GM12872 (cell line): Measurements from ENCODE around the gene NEMP1.

Experiments
- TF ChIP-seq, protein P1 (sequence below): IDR thresholded peaks from 3 replicates; pipeline ENCODE4 v1.5.1; 2011; ENCODE audit warnings: low read depth, mild to moderate bottlenecking, low read length, moderate library complexity; ENCODE audit not compliant: insufficient read depth

Gene NEMP1

DNA sequence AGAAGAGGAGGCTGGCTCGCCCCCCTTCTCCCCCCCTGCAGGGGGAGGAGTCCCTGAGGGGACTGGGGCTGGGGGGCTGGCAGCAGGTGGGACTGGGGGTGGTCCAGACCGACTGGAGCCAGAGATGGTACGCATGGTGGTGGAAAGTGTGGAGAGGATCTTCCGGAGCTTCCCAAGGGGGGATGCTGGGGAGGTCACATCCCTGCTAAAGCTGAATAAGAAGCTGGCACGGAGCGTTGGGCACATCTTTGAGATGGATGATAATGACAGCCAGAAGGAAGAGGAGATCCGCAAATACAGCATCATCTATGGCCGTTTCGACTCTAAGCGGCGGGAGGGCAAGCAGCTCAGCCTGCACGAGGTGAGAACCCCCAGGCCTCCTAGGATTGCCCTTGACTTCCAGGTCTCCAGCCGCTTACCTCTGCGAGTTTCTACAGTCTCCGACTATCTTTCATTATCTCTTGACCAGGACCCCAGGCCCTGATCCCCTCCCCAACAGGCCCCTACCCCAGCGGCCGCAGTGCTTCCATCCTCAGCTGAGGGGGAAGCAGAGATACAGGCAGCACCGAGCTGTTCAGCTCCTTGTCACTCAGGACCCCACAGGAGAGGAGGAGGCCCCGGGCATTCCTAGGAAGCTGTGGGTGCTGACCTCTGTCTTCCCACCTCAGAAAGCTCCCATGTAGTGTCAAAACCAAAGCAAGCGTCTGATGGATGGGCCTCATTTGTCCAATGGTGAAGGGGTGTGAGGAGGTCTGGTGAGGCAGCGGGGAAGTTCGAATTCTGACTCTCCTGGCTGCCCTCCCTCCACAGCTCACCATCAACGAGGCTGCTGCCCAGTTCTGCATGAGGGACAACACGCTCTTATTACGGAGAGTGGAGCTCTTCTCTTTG is 13.3 kb upstream of the NEMP1 start:
- TF ChIP-seq, protein P1, sequence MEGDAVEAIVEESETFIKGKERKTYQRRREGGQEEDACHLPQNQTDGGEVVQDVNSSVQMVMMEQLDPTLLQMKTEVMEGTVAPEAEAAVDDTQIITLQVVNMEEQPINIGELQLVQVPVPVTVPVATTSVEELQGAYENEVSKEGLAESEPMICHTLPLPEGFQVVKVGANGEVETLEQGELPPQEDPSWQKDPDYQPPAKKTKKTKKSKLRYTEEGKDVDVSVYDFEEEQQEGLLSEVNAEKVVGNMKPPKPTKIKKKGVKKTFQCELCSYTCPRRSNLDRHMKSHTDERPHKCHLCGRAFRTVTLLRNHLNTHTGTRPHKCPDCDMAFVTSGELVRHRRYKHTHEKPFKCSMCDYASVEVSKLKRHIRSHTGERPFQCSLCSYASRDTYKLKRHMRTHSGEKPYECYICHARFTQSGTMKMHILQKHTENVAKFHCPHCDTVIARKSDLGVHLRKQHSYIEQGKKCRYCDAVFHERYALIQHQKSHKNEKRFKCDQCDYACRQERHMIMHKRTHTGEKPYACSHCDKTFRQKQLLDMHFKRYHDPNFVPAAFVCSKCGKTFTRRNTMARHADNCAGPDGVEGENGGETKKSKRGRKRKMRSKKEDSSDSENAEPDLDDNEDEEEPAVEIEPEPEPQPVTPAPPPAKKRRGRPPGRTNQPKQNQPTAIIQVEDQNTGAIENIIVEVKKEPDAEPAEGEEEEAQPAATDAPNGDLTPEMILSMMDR, result no peak

DNA sequence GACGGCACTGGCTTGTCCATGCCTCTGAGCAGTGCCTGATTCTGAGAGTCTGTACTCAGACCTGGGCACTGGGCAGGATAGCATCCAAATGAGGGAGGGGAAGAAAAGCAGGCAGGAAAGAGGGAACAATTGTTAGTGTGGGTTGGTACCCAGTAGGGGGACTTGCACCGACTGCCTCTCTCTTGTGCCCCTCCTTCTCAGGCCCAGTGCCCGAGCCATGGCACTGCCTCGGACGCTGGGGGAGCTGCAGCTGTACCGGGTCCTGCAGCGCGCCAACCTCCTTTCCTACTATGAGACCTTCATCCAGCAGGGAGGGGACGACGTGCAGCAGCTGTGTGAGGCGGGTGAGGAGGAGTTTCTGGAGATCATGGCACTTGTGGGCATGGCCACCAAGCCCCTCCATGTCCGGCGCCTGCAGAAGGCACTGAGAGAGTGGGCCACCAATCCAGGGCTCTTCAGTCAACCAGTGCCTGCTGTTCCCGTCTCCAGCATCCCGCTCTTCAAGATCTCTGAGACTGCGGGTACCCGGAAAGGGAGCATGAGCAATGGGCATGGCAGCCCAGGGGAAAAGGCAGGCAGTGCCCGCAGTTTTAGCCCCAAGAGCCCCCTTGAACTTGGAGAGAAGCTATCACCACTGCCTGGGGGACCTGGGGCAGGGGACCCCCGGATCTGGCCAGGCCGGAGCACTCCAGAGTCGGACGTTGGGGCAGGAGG is 12.5 kb upstream of the NEMP1 start:
- TF ChIP-seq, protein P1, result no peak

- TF ChIP-seq, protein P1, result no peak
These were observed 11.9 kb upstream of the NEMP1 start for GRCh38 chr12:57090490-57090889.

DNA sequence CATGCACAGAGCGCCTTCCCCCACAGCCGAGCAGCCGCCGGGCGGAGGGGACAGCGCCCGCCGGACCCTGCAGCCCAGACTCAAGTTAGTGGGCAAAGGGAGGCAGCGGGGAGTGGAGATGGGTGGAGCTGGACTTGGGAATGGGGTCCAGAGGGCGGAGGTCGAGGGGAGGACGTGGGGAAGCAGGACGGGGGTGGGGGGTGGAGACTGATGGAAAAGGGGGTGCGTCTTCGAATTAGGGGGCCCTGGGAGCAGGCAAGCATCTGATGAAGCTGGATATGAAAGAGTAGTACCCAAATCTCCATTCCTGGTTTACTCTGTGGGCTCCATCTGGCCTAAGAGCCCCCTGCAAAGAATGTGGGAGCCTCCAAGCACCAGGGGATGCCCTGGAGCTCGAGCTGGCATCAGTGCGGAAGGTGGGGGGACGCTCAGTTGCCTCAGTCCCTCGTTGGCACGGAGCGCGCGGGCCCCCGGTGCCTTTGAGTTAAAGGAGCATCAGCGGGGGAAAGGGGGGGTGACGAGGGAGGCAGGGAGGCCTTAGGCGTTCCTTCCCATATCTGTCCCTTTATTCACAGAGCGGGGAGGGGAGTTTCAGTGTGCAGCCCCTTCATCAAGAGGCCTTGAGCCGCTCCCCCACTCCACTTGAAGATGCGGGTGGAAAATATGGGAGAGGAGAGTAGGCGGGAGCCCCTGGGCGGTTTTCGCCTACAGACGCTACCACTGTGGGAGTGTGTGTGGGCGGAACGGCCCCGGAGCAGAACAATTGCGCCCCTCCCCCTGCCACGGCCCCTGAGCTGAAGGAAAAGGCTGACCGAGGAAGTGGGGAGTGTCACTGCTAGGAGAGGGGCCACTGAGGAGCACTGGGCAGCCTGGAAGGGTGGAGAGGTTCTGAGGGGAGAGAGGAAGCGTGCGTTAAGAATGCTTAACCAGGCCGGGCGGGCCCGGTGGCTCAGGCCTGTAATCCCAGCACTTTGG is 11.0 kb upstream of the NEMP1 start:
- TF ChIP-seq, protein P1, result no peak

DNA sequence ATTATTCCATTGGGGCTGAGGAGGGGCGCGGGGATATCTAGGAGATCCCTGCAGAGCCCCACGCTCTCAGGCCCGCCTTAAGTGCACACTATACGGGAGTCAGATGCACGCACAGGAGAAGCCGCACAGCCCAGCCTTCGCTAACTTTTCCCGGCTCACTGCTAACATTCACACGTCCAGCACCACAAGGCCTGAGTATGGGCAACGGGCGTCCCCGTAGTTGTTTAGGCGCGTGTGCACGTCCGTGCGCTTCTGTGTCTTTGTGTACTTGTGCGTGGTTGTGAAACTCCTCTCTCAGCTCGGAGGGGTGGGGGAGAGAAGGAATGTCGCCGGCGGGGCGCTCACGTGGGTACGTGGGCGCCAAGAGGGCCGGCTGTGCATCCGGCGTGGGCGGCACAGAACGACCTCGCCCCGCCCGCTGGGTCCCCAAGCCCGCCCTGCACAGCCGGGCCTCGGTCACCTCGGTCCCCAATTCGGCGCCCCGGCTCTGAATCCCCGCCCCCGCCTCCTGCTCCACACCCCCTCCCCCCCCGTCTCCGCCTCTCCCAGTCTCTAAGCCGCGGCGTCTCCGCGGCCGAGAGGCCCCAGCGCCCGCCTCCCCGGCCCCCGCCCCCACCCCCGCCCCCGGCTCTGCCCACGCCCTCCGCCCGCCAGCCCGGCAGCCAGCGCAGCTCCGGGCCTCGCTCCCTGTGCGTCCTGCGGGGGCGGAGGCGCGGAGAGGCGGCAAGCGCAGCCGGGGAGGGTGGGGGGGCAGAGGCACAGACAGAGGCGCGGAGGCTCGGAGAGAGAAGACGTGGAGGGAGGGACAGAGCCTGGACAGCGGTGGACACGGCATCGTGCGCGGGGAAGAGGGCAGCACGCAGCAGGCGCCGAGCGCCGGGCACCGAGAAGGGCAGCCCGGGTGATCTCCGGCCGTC is 10.0 kb upstream of the NEMP1 start, which contains the start of gene NAB2:
Gene NAB2, plus strand, starts transcription at position 761 of the 917 bp plus-strand sequence. CDS start 158 bp downstream, outside the sequence.
- TF ChIP-seq, protein P1, result no peak

GRCh38 chr12:57087691-57088353 is 9.2 kb upstream of the NEMP1 start:
- TF ChIP-seq, protein P1, result no peak
